Liver (tissue), 3 donors: Measurements from ENCODE around the gene PRKCG.

Source experiments
- GABPA ChIP-seq, 2 donors: IDR thresholded peaks in 1 of 2; conservative IDR thresholded peaks in 1 of 2; 2 replicates each; pipeline ENCODE4 v1.6.1; 2016; ENCODE audit warnings: antibody characterized with exemption in 2 of 2, mild to moderate bottlenecking in 1 of 2, moderate library complexity in 1 of 2
- HNF4G ChIP-seq: IDR thresholded peaks from 2 replicates; pipeline ENCODE4 v1.6.1; 2016; ENCODE audit warnings: antibody characterized with exemption
- RXRA ChIP-seq, 2 donors: IDR thresholded peaks; 2 replicates each; pipeline ENCODE4 v1.6.1; 2017 to 2018; ENCODE audit warnings: antibody characterized with exemption in 2 of 2, mild to moderate bottlenecking in 1 of 2
- TF ChIP-seq, protein P1 (sequence below): IDR thresholded peaks from 2 replicates; pipeline ENCODE4 v1.6.1; 2016; ENCODE audit warnings: antibody characterized with exemption
- TF ChIP-seq, protein P2 (sequence below): fragments of 150-350 bp; IDR thresholded peaks from 2 replicates; pipeline ENCODE4 v1.5.1; 2017; ENCODE audit warnings: improper control_type of control experiment, low read depth, low read length; ENCODE audit not compliant: missing input control
- TF ChIP-seq, protein P3 (sequence below): IDR thresholded peaks from 2 replicates; pipeline ENCODE4 v1.6.1; 2016; ENCODE audit warnings: antibody characterized with exemption, mild to moderate bottlenecking
- donor health status: healthy.
- donor health status: healthy.

DNA sequence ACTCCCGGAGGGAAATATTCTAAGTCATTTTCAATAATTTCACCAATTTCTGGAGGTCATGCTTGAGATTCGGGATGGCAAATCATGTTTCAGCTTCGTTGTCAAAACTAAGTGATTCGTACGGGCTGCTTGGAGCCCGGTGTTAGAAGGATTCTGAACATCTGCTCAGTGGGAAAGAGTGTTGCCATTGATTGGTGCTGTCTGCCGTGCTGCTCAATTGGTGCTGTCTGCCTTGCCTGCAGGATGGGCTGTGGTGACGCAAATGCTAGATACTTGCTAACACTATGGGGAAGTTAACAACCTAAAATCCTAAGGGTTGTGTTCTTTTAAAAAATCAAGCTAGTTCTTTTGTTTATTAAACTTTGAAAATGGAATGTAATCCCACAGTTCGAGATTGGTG, 63.4 kb downstream of the PRKCG start:
- TF ChIP-seq, protein P1, sequence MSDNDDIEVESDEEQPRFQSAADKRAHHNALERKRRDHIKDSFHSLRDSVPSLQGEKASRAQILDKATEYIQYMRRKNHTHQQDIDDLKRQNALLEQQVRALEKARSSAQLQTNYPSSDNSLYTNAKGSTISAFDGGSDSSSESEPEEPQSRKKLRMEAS = no peak
- TF ChIP-seq, protein P2, sequence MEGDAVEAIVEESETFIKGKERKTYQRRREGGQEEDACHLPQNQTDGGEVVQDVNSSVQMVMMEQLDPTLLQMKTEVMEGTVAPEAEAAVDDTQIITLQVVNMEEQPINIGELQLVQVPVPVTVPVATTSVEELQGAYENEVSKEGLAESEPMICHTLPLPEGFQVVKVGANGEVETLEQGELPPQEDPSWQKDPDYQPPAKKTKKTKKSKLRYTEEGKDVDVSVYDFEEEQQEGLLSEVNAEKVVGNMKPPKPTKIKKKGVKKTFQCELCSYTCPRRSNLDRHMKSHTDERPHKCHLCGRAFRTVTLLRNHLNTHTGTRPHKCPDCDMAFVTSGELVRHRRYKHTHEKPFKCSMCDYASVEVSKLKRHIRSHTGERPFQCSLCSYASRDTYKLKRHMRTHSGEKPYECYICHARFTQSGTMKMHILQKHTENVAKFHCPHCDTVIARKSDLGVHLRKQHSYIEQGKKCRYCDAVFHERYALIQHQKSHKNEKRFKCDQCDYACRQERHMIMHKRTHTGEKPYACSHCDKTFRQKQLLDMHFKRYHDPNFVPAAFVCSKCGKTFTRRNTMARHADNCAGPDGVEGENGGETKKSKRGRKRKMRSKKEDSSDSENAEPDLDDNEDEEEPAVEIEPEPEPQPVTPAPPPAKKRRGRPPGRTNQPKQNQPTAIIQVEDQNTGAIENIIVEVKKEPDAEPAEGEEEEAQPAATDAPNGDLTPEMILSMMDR = no peak
- TF ChIP-seq RXRA (IDR thresholded peaks at IDR 0.05) (no peak), HNF4G (no peak), GABPA (IDR thresholded peaks at IDR 0.05 in 1 of 2, conservative IDR thresholded peaks at IDR 0.05 in 1 of 2) (no peak)
- TF ChIP-seq, protein P3, sequence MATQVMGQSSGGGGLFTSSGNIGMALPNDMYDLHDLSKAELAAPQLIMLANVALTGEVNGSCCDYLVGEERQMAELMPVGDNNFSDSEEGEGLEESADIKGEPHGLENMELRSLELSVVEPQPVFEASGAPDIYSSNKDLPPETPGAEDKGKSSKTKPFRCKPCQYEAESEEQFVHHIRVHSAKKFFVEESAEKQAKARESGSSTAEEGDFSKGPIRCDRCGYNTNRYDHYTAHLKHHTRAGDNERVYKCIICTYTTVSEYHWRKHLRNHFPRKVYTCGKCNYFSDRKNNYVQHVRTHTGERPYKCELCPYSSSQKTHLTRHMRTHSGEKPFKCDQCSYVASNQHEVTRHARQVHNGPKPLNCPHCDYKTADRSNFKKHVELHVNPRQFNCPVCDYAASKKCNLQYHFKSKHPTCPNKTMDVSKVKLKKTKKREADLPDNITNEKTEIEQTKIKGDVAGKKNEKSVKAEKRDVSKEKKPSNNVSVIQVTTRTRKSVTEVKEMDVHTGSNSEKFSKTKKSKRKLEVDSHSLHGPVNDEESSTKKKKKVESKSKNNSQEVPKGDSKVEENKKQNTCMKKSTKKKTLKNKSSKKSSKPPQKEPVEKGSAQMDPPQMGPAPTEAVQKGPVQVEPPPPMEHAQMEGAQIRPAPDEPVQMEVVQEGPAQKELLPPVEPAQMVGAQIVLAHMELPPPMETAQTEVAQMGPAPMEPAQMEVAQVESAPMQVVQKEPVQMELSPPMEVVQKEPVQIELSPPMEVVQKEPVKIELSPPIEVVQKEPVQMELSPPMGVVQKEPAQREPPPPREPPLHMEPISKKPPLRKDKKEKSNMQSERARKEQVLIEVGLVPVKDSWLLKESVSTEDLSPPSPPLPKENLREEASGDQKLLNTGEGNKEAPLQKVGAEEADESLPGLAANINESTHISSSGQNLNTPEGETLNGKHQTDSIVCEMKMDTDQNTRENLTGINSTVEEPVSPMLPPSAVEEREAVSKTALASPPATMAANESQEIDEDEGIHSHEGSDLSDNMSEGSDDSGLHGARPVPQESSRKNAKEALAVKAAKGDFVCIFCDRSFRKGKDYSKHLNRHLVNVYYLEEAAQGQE = no peak
